DMS 273 (cell line): ENCODE measurements around the gene ZNF396.

Source experiments
- DNase-seq: peaks from one replicate; lab custom pipeline; 2025; ENCODE audit not compliant: unreplicated experiment; lab: John Stamatoyannopoulos, UW

The ZNF396 gene

DNA sequence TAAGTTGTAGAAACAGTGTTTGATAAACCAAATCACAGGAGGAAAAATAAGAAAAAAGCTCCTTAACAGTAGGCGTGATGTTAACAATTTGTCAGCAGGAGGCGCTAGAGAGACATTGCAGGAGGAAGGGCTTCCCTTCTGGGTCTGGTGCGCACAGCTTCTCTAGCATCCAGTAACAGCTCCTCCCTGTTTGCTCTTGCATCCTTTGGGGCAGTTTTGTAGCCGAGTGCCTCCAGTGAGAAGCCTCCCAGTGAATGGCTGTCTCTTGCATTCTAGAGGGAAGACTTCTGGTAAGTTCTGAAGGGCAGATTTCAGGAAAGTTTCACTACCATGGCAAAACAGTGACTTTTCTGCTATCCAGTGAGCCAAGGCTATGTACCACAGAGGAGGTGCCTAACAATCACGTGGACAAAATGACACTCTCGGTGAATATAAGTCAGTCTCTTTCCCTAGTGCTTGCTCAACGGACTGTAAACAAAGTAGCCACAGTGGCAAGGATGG lies 9.5 kb upstream of the ZNF396 start:
- DNase-seq, result peak; percentile 88

DNA sequence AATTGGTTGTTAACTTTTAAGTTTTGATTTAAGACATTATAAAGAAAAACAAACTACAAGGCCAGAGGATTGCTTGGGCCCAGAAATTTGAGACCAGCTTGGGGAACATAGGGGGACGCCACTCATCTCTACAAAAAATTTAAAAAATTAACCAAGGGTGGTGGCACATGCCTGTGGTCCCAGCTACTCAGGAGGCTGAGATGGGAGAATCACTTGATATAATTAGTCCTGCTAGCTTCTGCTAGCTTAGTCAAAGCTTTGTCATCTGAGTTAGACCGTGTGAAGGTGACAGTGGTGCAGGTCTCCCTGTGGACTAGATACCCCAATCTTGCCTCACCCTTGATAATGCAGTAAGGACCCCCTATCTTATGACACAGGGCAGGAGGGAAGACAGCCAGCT lies 6.0 kb upstream of the ZNF396 start:
- DNase-seq, result no peak

DNA sequence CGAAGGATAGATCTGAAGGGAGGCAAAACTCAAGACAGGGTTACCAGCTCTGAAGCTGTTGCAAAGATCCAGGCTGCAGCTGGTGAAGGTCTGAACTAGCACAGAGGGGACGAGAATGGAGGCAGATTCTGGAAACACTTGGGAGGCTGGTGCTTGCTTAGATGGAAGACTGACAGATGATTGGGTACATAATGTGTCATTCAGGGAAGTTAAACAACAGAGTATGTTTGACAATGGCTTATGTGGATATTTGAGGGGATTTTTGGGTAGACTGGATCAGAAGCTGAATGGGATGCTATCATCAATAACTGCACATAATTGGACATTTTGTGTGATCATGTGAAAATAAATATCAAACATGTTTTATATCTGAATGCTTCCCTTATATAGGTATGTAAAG lies 2.3 kb upstream of the ZNF396 start:
- DNase-seq, result no peak

DNA sequence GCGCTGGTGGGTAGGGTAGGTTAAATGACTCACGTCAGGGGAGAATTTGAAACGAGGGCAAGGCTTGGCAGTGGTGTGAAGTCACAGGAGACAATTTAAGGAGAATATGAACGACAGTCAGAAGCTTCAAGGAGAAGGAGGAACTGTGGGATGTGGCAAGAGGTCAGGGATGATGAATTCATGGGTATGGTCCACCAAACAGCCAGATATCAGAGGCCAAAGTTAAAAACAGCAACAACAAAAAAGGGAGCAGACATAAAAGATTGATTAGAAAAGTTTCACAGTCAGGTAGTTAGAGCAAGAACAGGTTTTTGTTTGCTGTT lies 1.4 kb upstream of the ZNF396 start:
- no peak for DNase-seq

DNA sequence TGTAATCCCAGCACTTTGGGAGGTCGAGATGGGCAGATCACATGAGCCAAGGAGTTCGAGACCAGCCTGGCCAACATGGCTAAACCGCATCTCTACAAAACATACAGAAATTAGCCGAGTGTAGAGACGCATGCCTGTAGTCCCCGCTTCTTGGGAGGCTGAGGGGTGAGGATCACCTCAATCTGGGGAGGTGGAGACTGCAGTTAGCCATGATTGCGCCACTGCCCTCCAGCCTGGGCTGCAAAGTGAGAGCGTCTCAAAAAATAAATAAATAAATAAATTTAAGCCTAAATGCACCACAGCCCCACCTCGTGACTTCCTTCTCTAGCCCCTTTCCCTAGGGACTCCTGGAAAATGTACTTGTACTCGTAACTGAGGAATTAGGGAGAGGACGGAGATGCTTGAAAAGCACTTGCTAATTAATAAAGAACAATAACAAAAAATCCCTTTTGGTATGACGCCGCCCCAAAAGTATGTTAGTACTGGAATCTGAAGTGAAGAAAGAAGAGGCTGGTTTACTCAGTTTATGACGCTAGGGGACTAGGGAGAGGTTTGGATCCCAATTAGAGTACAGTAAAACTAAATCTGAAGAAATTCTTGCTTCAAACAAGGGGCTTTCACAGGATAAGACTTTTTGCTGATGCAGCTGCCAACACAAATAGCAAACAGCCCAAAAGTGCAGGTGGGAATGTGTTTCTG lies 887 bp upstream of the ZNF396 start:
- DNase-seq, result no peak

DNA sequence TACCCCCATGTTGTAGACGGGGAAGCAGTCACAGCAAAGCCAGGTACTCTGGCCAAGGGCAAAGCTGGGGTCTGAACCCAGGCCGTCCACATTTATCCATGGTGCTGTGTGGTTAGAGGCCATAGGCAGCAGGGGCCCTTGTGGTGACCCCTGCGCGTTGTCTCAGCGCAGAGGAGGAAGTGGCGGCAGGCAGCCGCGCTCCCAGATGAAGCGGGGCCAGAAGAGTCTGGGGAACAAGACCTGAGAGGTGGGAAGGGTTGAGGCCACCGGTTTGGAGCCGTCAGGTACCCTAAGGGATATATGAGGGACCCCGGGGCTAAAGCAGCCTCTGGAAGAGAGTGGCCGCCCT lies 770 bp downstream of the ZNF396 start:
- DNase-seq, result no peak

DNA sequence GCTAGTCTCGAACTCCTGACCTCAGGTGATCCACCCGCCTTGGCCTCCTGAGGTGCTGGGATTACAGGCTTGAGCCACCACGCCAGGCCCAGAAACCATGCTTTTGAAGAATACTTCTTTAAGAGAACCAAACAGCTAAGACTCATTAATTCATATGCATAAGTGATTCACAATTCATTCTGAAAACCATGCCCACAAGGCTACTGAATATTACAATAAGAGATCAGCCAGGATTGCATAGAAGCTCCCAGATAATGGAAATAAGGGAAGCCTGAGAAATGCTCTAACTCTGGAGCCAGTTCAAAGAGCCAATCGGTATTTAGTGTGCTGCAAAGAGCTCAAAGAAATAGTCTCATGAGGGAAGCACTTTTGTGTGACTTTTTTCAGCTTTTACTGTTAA lies 2.4 kb downstream of the ZNF396 start:
- DNase-seq, result no peak

DNA sequence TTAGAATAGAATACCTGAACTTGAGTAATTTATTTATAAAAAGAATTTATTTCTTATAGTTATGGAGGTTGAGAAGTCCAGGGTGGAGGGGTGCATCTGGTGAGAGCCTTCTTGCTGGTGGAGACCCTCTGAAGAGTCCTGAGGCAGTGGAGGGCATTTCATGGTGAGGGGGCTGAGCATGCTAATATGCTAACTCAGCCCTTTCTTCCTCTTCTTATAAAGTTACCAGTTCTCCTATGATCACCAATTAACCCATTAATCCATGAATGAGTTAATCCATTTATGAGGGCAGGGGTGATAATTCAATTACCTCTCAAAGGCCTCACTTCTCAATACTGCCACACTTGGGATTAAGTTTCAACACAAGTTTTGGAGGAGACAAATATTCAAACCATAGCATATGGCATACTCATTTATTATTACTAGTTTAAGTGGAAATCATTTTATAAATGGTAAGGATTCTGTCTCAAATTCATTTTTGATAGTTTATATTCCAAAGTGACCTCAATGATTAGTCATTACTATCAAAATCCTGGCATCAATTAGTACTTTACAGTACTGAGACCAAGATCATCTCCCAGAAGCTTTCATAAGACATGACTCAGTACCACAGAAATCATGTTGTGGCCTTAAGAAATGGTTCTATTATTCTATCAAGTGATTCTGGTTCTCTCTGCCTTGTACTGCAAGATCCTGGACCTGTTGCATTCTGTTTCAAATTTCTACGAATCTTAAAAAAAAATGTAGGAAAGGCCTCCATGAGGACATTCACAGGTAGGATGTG lies 5.5 kb downstream of the ZNF396 start:
- DNase-seq, result no peak

DNA sequence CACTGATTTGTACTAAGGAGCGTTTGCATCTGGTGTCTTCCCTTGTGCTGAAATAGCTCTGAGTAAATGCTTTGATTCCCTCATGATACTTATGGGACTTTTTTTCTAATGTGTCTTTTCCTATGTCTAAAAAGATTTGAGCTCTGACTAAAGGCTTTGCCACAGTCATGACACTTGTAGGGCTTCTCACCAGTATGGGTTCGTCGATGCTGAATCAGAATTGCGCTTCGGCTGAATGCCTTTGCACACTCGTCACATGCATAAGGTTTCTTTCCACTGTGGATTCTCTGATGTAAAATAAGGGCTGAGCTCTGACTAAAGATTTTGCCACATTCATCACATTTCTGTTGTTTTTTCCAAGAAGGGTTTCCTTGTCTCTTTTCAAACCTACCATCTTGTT lies 8.0 kb downstream of the ZNF396 start:
- no peak for DNase-seq

DNA sequence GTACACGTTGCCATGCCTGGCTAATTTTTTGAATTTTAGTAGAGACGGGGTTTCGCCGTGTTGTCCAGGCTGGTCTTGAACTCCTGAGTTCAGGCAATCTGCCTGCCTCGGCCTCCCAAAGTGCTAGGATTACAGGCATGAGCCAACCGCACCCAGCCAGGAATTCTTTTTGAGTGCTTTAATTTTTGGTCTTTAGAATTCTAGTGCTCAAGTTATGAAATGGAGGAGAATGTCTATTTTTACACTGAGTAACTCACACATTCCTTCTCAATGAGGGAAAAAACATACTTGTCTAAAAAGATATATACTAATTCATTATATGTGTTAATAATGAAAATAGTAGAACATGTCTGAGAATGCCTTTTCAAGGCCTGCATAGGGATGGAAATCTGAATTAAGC lies 8.5 kb downstream of the ZNF396 start:
- DNase-seq, result no peak

DNA sequence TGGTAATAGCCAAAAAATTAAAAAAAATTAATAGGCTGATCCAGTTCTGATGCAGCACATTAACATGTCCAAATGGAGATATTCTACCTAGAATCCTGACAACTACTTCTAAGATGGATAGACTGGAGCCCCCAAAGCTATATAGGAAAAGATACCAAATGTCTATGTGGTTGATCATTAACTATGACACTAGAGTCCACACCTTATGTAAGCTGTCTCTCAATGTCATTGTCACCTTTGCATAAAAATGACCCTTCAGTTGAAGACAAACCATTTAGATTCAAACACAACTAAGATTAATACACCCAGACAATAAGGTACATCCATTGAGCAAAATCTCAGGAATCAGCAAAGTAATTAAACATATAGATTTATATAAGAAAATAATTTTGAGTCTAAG lies 14.6 kb downstream of the ZNF396 start:
- no peak for DNase-seq

DNA sequence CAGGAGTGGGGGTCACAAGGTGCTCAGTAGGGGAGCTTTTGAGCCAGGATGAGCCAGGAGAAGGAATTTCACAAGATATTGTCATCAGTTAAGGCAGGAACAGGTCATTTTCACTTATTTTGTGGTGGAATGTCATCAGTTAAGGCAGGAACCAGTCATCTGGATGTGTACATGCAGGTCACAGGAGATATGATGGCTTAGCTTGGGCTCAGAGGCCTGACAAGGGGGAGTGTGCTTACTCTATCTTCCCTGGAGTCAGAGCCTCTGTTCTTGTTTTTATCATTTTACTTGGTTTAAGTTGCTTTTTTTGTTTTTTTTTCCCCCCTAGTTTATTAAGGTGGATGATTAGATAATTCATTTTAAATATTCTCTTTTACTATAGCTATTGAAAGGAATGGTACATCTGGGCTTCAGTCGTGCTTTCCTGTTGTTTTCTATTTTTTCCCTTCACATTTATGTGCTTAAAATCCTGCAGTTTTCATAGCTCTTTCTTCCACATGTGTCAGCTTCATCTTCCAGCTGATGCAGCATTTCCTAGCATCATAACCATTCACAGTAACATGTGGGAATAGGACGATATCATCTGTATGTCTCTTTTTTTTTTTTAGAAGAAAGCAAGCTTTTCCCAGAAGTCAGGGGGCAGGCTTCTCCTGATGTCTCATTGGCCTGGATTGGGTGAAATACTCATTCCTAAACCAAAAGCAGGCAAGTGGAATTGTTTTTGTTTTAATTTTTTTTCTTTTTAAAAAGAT lies 15.4 kb downstream of the ZNF396 start:
- no peak for DNase-seq

DNA sequence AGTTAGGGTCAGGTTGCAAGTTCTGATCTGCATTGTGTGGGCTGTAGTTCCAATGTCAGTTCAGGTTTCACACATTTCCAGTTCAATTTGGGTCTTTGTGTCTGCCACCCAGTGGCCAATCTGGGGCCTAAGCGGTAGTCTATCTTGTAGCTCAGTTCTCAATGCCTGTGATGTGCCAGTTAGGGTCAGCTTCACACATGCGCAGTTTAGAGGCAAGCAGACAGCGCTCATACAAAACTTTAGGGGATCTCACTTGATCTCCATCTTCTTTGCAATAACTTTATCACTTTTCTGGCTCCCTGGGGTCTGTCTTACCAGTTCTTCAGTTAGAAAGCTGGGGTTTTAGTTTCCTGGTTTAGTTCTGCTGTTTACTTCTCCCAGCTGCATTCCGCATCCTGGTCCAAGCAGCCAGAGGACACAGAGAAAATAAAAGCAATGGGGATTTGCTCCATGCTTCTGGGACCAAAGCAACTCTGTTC lies 22.0 kb downstream of the ZNF396 start:
- DNase-seq, result peak; percentile 66

DNA sequence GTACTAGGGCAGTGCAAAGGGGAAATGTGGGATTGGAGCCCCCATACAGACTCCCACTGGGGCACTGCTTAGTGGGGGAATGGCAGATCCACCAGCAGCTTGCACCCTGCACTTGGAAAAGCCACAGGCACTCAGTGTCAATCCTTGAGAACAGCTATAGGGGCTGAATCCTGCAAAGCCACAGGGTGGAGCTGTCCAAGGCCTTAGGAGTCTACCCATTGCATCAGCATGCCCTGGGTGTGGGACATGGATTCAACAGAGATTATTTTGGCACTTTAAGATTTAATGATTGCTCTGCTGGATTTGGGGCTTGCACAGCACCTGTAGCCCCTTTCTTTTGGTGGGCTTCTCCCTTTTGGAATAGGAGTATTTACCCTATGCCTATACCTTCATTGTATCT lies 24.4 kb downstream of the ZNF396 start:
- DNase-seq, result no peak

DNA sequence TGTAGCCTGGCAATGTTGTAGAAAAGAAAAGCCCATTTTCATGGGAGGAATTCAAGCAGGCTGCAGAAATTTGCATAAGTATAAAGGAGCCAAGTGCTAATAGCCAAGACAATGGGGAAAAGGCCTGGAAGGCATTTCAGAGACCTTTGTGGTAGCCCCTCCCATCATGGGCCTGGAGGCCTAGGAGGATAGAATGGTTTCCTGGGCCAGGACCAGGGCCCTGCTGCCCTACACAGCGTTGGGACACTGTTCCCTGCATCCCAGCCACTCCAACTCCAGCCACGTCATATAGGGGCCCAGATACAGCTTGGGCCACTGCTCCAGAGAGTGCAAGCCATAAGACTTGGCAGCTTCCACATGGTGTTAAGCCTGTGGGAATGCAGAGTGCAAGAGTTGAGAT lies 24.9 kb downstream of the ZNF396 start:
- DNase-seq, result no peak

DNA sequence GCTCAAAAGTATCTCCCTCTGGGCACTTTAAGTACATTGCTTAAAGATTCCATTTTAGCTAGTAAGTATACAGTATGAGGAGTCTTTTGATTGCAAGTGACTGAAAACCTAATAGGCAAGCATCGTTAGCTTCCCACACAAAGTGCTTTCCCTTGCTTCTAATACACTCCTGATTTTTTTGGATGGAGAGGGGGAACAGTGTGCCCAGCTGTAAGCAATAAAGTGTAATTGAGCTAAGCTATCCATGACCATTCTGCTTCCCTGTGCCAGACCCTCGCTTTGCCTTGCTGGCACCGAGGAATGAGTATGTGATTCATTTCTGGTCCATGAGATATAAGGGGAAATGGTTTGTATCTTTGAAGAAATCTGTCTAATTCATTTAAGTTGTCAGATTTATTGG lies 29.1 kb downstream of the ZNF396 start:
- no peak for DNase-seq

DNA sequence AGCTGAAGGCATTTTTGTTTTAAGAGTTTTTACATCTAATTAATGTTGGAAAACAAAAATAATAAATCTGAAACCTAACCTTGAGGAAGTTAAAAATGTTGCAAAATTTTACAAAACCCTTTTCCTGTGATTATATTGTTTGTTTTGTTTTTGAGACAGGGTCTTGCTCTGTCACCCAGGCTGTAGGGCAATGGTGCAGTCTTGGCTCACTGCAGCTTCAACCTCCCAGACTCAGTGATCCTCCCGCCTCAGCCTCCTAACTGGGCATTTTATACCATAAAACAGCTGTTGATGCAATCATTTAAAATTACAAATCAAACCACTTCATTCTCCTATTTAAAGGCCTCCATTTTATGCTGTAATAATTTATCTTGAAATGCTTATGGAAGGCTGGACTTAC lies 31.2 kb downstream of the ZNF396 start:
- no peak for DNase-seq

DNA sequence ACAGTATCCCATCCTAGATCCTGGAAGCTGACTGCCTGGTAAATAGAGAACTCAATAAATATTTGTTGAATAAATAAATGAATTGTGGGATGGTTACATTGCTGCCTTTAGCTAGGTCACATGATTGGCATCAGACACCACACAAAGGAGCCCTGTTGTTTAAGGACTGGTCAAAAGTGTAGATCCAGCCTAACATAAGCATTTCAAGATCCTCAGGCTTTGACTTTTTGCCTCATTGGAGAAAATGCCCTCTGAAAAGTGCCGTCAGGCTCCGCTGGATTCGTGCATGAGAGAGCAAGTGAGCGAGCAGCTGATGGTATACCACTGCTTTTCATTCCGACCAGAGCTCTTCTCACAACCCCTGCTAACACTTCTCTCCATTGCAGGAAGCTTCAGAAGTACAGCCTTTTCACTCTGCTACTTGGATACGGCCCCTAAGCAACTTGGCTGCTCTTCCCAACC lies 31.6 kb downstream of the ZNF396 start:
- DNase-seq, result peak; percentile 12

DNA sequence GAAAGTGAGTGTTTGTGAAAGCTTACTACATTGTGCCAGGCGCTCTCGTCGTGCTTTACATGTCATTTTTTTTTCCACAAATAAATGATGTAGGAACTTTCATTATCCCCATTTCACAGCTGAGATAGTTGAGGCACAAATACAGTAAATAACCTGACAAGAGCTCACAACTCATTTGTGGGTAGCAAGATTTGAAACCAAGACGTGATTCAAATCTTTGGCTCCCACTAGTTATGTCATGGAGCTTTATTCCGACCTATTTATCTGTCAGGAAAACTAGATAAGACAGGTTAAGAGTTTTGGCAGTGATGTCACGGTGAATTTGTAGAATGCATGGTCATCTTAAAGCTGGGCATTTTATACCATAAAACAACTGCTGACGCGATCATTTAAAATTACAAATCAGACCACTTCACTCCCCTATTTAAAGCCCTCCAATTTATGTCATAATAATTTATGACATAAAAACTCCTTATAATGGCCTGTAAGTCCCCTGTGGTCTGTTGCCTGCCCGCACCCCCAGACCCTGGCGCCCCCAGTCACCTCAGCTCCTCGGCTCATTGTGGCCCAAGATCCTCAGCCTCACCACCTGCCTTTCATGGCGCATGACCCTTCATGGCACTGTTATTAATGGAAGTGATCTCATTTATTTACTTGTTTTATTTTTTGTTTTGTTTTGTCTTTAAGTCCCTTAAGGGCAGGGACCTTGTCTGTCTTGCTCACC lies 32.2 kb downstream of the ZNF396 start:
- no peak for DNase-seq

DNA sequence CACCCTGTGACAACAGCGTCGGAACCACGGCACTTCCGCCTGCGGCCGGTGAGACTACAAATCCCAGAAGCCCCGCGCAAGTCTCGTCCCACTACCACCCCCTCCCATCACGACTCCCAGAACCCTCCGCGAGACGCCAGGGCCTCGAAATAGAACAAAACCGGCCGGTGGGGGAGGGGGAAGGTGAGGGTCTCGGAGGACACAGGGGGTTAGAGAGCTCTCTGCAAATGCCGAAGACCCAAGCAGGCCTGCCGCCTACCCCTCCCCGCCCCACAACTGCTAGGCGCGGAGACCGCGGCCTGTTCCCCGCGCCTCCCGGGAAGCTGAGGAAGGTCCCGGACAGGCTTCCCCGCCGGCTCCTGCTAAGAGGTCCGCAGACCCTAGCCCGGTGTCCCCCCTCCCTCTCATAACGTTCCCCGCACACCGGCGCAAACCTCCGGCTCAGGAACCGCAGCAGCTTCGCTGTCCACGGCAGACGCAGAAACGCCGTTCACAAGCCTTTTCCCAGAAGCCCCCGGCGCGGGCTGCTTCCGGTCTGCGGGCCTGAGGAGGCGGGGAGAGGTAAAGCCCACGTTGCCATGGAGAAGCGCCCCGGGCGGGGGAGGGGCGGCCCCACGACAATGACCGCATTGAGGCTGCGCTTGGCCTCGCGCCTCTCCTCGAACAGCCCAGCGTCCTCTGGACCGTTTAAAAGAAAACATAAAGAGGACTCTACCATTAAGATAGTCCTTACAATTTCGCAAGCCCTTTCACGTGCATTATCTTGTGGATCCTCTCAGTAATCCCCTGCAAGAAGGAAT lies 33.0 kb downstream of the ZNF396 start, which contains the start of gene ZNF24:
ZNF24 (minus strand) TSS at position 485 of the 800 bp plus-strand sequence. CDS start 3,770 bp downstream, outside the sequence.
- DNase-seq, result peak; percentile 97
